Inflammatory macrophage treated with lipopolysaccharide for 1 hour (primary cell): ENCODE data around the gene CD300E.

ENCODE experiments used
- DNase-seq, 2 donors: peaks; one replicate each; pipeline ENCODE4 v3.0.0-alpha.2; 2020 to 2022

CD300E gene

GRCh38 chr17:74565126-74565525 lies 58.4 kb downstream of the CD300E start:
- no peak for DNase-seq

DNA sequence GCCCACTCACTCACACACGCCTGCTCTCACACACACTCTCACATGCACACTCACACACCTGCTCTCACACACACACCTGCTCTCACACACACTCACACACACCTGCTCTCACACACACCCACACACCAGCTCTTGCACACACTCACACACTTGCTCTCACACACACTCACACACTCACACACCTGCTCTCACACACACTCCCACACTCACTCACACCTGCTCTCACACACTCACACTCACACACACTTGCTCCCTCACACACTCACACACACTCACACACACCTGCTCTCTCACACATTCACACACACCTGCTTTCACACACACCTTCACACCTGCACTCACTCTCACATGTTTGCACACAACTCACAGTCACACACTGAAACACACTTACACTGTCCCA lies 60.2 kb downstream of the CD300E start:
- no peak for DNase-seq

- DNase-seq = no peak
Observed at GRCh38 chr17:74561586-74561985, 62.0 kb downstream of the CD300E start.
